Lower leg skin (tissue), 3 donors: Measurements from ENCODE around the gene AP5Z1.

Experiments
- POLR2A ChIP-seq, 2 donors: fragments of 450-650 bp; IDR thresholded peaks; one replicate each; pipeline ENCODE4 v1.6.1; 2016 to 2017; ENCODE audit warnings: antibody characterized with exemption in 2 of 2, mild to moderate bottlenecking in 1 of 2, moderate library complexity in 1 of 2
- TF ChIP-seq, protein P1 (sequence below), 3 donors: fragments of 450-650 bp; IDR thresholded peaks; one replicate each; pipeline ENCODE4 v1.5.1; 2016; ENCODE audit warnings: antibody characterized with exemption in 3 of 3, mild to moderate bottlenecking in 3 of 3, moderate library complexity in 2 of 3

DNA sequence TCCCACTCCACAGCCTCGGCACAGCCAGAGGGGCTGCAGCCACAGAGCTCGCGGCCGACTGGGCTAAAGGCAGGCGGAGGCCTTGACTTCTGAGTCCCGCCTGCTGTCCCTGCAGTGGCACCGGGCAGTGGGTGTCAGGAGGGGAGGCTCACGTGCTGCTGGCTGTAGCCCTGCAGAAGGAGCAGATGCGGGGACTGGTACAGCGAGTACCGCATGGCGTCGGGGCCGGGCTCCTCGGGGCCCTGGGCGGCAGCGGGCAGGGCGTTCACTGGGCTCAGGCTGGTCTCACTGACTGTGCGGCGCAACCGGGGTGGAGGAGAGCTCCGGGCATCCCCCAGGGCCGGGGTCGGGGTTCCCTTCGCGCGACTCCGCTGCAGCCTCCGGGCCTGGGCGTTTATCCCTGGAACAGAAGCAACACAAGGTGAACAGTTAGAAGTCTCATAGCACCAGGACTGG, 60.8 kb downstream of the AP5Z1 start:
- TF ChIP-seq, protein P1, sequence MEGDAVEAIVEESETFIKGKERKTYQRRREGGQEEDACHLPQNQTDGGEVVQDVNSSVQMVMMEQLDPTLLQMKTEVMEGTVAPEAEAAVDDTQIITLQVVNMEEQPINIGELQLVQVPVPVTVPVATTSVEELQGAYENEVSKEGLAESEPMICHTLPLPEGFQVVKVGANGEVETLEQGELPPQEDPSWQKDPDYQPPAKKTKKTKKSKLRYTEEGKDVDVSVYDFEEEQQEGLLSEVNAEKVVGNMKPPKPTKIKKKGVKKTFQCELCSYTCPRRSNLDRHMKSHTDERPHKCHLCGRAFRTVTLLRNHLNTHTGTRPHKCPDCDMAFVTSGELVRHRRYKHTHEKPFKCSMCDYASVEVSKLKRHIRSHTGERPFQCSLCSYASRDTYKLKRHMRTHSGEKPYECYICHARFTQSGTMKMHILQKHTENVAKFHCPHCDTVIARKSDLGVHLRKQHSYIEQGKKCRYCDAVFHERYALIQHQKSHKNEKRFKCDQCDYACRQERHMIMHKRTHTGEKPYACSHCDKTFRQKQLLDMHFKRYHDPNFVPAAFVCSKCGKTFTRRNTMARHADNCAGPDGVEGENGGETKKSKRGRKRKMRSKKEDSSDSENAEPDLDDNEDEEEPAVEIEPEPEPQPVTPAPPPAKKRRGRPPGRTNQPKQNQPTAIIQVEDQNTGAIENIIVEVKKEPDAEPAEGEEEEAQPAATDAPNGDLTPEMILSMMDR (IDR thresholded peaks at IDR 0.05): no peak
- no peak for TF ChIP-seq POLR2A (IDR thresholded peaks at IDR 0.05)
